ENCODE results near the gene LAMTOR4.
A peak's percentile ranks its signal among the peaks of the same experiment; 100 is the strongest.
"Not testable (repeated sequence)": the region's sequence is repeated elsewhere in the genome, so short reads cannot be mapped to it uniquely, and the experiment has no call there.

The LAMTOR4 gene

DNA sequence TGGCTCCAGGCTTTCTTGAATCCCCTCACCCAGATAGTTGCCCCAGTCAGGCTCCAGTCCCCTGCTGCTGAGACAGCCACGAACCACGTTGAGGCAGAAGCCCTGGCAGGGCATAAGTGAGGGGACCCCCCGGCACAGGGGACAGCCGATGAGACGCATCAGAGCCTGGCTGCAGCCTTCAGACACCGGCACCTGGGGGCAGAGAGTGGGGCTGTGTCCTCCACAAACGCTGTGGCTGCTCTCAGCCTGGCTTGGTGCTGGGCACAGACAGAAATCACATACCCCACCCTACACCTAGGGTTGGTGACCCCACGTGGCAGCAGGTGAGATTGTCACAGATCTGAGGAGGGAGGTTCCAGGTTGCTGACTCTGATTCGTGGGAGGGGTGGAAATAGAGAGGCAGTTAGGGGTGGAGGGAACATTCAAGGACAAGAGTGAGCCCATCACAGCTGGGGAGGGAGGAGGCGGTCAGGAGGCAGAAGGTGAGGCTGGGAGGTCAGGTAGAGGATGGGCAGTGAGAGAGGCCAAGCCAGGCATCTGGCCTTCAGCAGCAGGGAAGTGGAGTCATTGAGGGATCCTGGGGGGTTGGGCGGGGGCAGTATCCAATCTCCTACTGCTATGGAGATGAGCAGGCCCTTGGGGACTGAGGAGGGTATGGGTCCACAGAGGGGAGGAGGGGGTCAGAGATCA, 25.2 kb downstream of the LAMTOR4 start:
- DNase-seq = no peak

DNA sequence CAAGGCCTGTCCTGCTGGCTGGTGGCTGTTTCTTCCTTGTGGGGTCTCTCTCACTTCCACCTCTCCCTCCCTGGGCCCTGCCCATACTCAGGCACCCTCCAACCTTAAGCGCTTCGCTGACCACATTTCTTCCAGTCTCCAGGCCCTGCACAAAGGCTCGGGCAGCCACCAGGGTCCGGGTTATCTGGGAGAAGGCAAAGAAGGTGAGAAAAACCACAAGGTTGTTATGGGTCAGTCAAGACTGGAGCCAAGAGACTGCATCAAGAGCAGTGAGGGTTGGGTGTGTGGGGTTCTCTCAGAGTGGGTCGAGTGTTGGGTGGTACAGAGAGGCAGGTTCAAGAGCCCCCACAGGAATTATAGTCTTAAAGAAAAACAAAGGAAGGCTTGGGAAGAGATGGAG, 25.9 kb downstream of the LAMTOR4 start:
- DNase-seq = no peak

DNA sequence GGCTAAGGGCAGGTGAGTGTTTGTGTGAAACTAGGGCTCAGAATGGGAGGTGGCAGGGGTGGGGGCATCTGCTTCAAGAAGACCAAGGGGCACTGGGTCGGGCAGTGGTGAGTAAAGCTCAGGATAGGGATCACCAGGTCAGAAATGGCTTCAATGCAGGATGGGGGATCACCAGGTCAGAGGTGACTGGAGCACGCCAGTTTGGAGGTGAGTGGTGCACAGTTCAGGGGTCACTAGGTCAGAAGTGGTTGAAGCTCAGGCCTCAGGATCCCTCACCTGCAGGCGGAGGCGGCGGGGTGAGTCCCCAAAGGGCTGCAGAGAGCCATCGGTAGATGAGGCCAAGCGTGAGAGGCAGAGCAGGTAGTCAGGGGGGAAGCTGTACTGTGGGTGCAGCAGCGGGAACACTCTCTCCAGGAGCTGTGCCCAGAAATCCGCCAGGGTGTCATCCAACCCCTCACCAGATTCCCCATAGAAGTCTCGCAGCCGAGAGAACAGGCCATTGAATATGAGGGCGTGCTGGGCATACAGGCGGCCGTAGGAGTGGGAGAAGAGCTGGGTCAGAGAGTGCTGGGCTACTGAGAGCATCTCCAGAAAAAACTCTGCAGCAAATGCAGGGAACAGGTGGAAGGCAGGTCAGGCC, 26.7 kb downstream of the LAMTOR4 start:
- no peak for DNase-seq

DNA sequence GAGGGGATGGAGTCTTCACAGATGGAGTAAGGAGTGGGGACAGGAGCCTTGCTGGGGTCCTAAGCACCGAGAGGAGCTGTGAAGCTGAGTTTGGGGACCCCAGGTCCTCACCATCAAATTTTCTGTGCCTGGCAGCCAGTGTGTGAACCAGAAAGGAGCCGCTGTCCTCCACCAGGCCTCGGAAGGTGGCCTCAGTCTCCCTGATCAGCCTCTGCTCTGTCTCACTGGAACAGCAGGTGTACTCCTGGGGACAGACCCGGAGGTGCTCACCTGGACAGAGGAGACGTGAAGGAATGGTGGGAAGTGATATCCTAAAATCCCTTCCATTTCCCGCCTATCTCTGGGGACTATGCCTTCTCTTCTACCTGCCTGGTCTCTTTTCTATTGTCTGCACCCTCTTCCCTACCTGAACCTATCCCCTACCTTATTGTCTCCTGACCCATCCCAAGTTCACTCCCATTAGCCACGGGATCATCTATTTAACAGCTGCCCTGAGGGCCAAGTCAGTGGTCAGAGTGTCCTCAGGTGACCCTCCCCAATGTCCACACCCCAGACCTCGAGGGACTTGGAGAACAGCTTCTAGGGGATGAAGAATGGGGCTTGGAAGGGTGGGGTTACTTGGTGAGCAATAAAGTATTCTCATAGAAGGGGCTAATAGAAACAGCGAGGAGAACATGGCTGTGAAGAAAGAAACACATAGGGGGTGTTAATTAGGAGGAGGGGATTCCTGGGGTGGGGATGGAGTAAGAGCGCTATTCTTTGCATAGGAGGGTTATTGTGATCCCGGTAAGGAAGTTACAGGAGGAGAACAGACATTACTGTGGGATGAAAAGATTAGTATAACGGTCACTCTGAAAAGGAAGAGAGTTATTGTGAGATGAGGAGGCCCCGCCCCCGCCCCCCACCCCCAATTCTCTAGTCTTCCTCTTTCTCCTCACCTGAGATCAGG, 27.7 kb downstream of the LAMTOR4 start:
- no peak for DNase-seq

DNA sequence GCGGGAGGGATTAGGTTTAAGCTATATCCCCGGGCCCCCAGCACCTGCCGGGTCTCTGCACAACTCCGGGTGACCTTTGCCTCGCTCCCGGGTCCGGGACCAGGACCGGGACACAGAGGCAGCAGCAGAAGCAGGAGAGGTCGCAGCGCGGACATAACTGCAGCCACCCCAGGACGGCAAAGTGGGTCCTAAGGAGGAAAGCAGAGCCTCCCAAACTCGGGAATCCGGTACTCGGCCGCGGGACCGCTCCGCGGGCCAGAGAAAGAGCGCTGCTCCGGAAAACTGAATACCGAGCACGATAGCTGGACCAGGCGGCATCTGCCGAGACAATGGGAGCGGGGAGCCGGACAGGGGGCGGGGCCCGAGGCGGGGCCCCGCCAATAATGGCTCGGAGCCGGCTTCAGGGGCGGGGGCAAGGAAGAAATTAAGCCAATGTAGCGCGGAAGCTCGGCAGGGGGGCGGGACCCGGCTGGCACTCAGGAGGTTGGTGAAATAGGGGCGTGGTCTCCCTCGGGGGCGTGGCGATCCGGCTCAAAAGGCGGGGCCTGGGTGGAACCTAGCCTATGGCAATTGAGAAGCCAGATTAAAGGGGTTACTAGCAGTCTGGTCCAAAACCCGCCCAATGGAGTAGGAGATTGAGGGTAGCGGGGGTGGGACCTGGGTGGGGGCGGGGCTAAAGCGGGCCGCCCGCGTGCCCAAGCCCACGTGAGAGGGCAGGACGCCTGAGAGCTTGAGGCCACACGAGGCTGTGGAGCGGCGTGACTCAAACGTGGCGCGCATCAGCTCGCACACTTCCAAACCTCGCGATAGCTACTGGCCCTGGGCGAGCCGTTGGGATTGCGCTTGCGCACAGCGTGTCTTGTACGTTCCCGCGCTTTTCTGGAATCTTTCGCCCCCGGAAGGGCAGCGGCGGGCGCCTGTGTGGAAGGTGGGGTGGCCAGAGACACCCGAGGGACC, 28.6 kb downstream of the LAMTOR4 start, which contains the start of the genes GPC2 and STAG3:
TSS of gene GPC2 (minus strand) at position 337 of the 957 bp plus-strand sequence. CDS start at position 155, 182 bp downstream.
TSS of gene STAG3 (plus strand) at position 874 of the 957 bp plus-strand sequence. CDS start 2,639 bp downstream, outside the sequence.
- DNase-seq = peak; percentile 97 to 99

DNA sequence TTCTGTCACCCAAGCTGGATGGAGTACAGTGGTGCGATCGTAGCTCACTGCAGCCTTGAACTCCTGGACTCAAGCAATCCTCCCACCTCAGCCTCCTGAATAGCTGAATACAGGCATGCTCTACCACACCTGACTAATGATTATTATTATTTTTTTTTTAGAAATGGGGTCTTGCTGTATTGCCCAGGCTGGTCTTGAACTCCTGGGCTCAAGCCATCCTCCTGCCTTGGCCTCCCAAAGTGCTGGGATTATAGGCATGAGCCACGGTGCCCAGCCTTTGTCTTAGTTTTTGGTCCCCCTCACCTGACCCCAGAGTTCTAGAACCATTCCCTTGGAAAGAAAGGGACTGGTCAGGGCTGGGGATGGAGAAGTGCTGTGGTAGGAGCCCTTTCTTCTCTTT, 31.4 kb downstream of the LAMTOR4 start:
- not testable (repeated sequence) for DNase-seq

DNA sequence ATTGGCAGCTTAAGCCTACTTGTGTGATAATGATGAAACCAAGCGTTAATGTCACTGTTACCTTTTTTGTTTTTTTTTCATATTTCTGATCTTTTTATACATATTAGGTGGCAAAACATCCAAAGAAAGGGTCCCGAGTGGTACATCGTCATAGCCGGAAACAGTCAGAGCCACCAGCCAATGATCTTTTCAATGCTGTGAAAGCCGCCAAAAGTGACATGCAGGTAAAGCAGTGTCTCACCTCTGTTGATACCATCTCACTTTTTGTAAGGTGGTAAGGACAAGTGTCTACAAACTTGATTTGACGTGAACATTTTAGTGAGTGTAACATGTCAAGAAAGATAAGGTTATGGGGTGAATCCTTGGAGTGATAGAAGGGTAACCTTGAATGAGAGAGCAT, 33.9 kb downstream of the LAMTOR4 start:
- not testable (repeated sequence) for DNase-seq

DNA sequence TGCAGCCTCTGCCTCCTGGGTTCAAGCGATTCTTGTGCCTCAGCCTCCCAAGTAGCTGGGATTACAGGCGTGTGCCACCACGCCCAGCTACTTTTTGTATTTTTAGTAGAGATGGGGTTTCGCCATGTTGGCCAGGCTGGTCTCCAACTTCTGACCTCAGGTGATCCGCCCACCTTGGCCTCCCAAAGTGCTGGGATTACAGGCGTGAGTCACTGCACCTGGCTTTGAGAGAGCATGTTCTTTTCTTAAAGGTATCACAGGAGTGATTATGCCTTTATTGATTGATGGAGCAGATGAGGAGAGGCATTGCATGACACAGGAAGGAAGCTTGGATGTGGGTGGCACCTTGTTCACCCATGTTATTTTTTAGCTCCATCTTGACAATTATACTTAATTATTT, 34.4 kb downstream of the LAMTOR4 start:
- DNase-seq = not testable (repeated sequence)

DNA sequence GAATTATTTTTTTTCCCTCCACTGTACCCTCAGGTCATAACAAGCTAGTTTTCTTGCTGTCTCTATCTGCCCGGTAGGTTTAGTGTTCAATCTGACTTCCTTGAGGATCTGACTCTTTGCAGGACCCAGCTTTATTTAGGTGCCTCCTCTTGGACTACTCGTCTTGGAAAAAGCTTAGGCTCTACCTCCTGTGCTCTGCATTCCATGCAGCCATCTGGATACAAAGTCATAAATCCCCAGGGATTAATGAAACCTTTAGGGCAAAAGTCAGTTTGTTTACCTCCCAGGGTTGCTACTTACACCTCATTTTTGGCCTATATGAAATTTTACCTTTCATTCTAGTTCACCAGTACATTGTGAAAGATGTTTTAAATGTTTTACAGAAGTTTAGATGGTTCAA, 37.0 kb downstream of the LAMTOR4 start:
- DNase-seq = no peak

DNA sequence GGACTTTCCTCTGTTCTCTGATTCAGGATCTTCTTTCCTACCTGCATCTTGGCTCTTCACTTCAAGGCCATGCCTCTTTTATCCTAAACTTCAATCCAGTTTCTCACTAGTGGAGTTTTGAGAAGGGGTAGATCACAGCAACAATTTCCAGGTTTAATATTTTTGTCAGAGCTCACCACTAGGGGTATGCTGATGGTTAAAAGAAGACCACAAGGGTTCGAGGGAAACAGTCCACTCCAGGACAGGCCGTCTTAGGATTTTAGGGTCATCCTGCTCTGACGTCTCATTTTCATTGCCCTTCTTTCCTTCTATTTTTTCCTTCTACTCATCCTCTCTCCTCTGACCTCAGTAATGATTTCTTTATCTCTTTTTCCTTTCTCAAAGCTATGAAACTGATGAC, 40.3 kb downstream of the LAMTOR4 start:
- DNase-seq = no peak

DNA sequence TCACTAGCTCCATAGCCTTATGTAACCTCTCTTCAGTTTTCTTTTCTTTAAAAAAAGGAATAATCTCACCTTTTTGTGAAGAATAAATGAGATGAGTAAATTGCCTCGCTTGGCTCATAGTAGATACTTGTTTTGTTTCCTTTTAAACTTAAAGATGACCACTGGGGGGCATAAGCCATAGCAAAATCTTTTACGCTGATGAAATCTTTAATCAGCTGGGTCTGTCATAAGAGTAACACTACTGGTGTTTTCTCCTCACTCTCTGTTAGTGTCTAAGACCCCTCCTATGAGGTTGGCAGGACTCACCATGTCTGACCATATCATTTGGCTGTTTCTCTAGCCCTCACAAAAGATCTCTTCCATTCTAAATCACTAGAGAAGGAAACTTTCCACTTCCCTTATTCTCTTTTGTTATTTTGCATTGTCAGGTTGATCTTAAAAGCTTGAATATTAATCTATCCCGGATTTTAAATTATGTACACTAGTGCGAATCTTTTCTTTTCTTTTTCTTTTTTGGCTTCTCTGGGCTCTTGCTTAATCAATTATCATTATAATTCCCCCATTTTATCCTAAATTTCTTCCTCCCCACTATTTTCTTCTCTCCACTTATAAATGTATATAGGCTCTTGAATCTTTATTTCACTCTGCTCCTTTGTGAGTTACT, 41.5 kb downstream of the LAMTOR4 start:
- DNase-seq = no peak

DNA sequence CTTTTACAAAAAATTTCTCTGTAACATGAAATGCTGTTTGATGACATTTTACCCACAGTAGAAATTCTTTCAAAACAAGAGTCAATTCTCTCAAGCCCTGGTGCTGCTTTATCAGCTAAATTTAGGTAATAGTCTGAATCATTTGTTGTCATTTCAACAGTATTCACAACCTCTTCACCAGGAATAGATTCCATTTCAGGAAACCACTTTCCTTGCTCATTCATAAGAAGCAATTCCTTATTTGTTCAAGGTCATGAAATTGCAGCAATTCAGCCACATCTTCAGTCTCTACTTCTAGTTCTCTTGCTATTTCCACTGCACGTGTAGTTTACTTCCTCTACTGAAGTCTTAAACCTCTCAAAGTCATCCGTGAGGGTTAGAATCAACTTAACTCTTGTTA, 43.1 kb downstream of the LAMTOR4 start:
- DNase-seq = no peak

DNA sequence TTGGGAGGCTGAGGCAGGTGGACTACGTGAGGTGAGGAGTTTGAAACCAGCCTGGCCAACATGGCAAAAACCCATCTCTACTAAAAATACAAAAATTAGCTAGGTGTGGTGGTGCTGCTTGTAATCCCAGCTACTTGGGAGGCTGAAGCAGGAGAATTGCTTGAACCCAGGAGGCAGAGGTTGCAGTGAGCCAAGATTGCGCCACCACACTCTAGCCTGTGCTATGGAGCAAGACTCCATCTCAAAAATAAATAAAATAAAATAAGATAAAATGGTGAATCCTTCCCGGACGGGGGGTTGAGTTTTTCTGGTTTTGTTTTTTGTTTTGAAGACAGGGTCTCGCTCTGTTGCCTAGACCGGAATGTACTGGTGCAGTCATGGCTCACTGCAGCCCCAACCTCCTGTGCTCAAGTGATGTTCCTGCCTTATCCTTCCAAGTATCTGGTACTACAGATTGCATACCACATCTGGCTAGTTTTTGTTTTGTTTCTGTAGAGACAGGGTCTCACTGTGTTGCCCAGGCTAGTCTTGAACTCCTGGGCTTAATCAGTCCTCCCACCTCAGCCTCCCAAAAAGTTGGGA, 43.7 kb downstream of the LAMTOR4 start:
- DNase-seq = not testable (repeated sequence)

DNA sequence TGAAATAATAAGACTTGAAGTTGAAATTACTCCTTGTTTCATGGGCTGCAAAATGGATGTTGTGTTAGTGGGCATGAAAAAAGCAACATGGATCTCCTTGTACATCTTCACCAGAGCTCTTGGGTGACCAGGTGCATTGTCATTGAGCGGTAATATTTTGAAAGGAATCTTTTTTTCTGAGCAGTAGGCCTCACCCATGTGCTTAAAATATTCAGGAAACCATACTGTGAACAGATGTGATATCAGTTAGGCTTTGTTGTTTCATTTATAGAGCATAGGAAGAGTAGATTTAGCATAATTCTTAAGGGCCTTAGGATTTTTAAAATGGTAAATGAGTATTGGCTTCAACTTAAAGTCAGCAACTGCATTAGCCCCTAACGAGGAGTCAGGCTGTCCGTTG, 44.3 kb downstream of the LAMTOR4 start:
- no peak for DNase-seq

DNA sequence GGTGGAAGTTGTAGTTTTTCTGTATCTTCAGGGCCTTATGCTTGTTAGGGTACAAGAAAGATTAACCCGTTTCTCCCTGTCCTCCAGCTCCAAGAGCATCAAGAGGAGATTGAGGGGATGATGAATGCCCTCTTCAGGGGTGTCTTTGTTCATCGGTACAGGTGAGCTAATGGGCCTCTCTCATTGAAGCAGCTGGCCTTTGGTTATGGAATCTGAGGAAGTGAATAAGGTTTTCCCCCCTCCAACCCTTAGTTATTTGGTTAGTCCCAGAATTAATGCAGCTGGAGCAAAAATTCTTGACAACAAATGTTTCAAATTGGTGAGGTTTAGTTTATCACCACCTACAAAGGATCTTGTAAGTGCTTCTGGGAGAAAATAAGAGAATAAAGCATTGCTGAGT, 46.5 kb downstream of the LAMTOR4 start:
- DNase-seq = no peak

DNA sequence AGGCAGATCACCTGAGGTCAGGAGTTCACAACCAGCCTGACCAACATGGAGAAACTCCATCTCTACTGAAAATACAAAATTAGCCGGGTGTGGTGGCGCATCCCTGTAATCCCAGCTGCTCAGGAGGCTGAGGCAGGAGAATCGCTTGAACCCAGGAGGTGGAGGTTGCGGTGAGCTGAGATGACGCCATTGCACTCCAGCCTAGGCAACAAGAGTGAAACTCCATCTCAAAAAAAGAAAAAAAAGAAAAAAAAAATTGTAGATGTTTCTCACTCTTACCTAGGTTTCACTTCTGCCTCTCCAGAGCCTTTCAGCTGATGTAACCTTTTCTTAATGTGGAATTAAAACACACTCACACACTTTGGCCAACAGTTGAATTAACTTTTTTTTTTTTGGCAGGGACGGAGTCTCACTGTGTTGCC, 47.2 kb downstream of the LAMTOR4 start:
- DNase-seq = not testable (repeated sequence)

DNA sequence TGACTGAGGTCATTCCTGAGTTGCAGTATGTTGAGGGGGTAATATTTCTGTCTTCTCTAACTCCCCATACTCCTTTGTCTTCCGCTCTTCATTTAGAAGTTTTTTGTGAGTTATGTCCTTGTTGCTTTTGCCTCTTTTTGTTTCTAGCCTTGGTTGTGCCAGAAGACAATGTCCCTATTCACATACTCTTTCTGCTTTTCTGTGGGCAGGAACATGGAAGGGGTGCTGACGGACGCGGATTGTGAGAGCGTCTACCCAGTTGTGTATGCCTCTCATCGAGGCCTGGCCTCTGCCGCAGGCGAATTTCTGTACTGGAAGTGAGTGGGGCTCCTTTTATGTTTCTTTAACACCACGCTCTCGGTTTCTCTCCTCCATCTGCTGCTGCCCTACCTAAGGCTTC, 49.5 kb downstream of the LAMTOR4 start:
- DNase-seq = no peak

DNA sequence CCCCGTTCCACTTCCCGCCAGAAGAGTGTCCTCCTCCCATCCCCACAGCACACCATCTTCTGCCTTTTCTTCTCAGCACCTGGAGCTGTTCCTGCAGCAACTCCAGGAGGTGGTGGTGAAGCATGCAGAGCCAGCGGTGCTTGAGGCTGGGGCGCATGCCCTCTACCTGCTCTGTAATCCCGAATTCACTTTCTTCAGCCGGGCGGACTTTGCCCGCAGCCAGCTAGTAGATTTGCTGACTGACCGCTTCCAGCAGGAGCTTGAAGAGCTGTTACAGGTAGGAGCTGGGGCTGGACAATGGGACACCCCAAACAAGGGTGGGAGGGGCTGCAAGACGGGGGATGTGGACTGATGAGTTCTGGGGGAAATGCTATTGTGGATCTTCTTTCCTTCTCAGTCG, 52.0 kb downstream of the LAMTOR4 start:
- no peak for DNase-seq
